GM19395 (cell line): ENCODE results near the gene ZKSCAN5.
"Not testable (repeated sequence)": the region's sequence is repeated elsewhere in the genome, so short reads cannot be mapped to it uniquely, and the experiment has no call there.

Experiments used
- ATAC-seq: cut with Tn5 transposase; IDR thresholded peaks from one replicate; pipeline ENCODE4 v1.9.1; 2021; ENCODE audit warnings: mild to moderate bottlenecking, moderate library complexity; ENCODE audit not compliant: unreplicated experiment

The ZKSCAN5 gene

GRCh38 chr7:99580778-99581332 is 76.4 kb downstream of the ZKSCAN5 start:
- not testable (repeated sequence) for ATAC-seq
